GM21786 (cell line): ENCODE data around the gene PDGFB.

Experiments used
- ATAC-seq: cut with Tn5 transposase; IDR thresholded peaks from one replicate; pipeline ENCODE4 v1.9.1; 2021; ENCODE audit not compliant: unreplicated experiment

Gene PDGFB

DNA sequence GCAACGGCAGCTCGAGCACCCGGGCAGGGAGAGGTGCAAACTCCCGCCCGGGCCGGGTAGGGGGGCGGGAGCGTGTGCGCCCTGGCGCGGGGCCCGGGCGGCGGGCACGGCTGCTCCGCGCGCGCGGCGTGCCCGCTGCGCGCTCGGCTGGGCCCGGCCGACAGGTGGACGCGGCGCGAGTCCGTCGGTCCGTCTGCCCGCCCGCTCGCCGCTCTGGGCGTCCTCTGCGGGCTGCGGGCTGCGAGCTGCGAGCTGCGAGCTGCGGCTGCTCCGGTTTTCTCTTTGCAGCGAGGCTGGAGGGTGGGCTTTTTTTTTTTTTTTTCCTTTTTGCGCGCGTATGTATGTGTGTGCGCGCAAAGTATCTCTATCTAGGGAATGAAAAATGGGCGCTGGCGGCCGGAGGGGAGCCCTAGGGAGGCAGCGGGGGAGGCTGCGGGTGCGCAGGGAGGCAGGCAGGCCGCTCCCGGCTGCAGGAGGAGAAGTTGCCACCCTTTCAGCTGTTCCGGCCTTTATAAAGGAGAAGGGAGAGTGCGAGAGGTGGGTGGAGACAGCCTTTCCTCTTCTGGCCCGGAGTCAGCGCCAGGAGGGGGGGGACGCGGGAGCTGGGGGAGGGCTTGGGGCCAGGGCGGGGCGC is at the start of gene PDGFB:
TSS of gene PDGFB (minus strand) at position 487 of the 634 bp plus-strand sequence. CDS start 1,019 bp downstream, outside the sequence.
- no peak for ATAC-seq

DNA sequence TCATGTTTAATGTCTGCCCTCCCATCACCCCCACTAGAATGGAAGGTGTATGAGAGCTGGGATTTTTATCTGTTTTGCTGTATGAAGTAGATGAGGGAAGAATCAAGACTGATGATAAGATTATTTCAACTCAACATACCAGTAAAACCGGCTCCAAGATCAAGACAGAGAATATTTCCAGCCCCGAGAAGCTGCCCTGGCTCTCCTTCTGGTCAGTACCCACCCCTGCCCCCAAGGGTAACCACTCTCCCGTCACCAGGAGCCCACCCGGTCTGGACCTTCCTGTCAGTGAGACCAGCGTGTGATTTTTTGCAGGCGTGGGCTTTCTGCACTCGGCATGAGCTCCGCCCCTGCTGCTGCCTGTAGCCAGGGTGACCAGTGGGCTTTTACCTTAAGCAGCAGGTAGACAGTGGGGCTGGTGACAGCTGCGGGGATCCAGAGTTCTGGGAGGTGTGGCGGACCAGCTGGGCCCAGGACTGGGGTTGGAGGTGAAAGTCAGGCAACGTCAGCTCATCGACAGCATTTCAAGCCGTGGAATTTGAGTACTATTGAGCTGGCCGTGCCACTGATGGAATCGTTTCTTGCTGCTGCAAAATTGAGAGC is 49.1 kb upstream of the PDGFB start:
- ATAC-seq: no peak

DNA sequence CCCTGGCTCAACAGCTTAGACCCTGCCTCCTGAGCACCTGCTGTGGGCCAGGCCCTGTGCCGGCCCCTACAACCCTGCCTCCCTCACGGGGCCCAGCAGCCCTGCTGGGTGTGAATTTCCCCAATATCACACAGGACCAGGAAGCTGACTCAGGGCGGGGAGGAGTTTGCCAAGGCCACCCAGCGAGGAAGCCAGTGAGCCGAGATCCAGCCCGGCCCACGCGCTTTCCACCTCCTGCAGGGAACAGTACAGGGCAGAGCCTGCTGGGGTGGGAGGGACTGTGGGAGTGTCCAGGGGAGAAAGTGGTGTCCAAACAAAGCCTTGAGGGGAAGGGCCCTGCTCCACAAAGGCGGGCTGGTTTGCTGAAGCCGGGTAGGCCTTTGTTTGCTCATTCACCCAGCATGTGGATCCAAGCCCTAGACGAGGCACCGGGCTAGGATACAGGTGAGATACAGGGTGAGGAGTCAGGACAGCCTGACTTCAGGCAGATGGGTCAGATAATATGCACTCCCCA is 47.8 kb upstream of the PDGFB start:
- ATAC-seq: no peak

DNA sequence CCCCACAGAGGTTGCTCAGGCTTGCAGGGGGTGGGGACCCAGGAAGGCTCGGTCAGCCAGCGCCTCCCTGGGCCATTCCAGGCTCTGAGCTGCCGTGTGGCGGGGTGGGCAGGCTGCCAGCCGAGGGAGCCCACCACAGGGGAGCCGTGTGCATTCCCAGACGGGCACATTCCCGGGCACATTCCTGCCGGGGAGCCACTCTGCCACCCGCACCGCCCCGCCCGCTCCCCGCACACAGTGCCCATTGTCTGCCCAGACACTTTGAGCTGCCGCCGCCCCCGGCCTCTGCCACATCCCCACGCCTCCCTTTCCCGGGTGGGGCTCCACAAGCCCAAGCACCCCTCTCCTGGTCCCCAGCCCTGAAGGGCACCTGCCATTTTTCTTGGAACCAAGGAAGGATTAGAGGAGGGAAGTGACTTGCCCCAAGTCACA is 47.3 kb upstream of the PDGFB start:
- ATAC-seq: no peak

DNA sequence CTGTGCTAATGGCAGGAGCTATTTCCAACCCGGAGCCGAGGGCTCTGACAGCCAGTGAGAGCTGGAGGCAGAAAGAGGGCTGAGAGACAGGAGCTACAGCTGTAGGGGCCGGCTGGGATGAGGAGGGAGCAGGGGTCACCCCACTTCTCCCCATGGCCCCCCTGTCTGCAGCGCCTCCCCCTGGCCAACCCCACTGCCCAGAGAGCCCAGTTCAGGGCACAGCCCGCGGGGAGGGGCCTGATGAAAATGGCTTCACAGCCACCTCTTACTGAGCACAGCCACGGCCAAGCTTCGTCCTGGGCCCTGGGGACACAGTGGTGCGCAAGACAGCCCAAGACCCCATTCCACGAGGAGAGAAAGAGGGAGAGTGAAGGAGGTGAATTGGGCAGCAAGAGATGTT is 46.7 kb upstream of the PDGFB start:
- ATAC-seq: no peak

DNA sequence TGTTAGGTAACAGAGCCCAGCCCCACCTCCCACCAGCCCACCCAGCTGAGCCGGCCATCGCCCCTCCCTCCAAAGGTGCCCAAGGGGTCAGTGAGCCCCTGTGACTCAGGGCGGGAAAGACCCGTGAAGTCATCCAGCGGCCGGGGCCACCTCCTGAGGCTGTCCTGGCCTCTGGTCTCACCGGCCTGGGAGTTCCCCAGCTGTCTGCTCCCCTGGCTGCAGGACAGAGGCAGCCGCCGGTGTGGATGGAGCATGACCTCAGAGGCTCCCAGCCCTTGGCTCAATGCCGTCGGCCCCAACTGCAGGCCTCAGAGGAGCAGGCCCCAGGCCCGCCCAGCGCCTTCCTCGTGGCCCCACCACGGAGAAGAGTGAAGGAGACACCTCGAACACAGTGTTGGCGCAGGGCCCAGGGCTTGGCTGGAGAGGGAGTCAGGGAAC is 46.0 kb upstream of the PDGFB start:
- ATAC-seq: no peak

DNA sequence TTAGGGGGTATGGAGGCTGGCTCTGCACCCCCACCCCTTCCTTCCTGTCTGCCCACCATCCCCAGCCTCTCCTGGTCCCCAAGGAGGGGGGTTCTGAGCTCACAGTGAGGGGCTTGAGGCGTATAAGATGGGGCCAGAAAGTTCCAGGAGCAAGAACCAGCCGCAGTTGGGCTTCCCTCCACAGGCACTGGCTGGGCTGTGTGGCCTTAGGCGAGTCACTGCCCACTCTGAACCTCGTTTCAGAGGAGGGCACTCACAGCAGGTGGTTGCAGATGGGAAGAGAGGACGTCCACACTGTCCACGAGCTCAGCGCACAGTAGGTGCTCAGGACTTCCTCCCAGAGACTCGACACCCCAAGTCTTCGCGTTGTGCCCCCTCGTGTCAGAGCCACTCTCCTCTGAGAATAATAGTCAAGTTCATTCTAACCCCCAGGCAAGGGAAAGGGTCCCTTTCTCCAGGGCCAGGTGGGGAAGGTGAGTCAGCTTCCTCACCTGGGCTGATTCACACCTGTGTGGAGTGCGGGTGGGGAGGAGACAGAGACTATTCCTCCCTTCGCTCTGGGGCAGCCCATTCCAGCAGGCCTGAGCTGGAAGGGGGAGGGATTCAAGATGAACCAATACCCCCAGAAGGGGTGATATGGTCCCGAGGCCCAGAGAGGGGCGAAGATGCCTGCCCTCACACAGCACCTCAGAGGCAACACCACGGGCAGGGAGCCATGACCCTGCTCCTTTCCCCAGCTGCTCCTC is 45.4 kb upstream of the PDGFB start:
- ATAC-seq: no peak

DNA sequence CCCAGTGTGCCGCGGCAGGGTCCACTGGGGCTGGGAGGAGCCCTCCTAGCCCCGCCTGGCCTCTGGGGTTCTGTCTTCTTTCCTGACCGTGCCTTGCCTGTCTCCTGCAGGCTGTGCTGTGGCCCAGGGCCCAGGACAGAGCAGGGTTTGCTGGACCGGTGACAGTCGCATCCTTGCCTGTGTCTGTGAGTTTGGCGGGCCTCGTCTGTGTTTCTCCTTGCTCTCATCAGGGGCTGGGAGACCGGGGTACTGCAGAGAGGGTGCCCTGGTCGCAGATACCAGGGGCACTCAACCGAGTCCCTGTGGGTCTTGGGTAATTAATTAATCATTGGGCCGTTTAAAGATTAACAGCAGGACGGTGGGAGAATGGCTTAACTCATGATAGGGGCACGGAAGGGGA is 44.8 kb upstream of the PDGFB start:
- ATAC-seq: no peak

DNA sequence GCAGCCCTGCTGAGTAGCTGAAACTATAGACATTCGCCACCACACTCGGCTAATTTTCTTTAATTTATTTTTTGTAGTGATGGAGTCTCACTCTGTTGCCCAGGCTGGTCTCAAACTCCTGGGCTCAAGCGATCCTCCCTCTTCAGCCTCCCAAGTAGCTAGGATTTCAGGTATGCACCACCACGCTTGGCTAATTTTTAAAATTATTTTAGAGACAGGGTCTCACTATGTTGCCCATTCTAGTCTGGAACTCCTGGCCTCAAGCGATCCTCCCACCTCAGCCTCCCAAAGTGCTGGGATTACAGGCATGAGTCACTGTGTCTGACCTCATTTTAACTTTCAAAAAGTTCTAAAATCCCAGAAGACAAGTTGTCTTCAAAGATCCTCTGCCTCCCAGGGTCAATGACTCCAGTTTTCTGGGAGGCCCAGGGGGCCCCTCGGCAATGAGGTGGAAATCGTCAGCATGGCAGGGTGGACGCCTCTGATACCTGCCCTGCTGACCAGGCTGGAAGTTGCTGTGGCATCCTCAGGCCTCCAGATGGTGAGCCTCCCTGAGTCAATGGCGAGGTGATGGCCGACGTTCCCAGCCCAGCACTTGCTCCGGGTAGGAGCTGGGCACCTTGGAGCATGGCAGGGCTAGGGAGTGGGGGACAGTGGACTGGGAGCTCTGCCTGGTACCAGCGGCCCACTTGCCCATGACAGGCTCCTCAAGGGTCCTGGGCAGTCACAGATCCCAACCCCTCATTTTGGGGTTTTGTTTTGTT is 43.5 kb upstream of the PDGFB start:
- ATAC-seq: no peak

DNA sequence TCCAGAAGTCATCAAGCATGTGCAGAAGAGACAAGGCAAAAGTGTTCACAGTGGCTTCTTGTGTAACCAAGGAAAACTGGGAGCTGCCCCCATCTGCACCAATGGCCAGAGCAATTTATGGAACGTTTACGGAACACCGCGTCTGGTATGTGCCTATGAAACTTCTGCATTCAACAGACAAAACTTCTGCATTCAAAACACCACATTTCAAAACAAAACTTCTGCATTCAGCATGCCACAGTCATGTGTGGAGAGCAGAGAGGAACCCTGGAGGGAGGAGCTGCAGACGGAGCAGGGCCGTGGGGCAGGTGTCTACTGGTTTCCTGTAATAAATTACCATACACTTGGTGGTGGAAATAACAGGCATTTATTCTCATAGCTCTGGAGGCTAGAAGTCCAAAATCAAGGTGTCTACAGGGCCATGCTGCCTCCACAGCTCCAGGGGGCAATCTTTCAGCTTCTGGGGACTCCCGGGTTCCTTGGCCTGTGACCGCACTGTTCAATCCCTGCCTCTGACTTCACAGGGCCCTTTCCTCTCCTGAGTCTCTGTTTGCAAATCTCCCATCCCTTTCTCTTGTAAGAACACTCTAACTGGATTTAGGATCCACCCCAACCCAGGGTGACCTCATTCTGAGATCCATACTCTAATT is 42.4 kb upstream of the PDGFB start:
- ATAC-seq: no peak

DNA sequence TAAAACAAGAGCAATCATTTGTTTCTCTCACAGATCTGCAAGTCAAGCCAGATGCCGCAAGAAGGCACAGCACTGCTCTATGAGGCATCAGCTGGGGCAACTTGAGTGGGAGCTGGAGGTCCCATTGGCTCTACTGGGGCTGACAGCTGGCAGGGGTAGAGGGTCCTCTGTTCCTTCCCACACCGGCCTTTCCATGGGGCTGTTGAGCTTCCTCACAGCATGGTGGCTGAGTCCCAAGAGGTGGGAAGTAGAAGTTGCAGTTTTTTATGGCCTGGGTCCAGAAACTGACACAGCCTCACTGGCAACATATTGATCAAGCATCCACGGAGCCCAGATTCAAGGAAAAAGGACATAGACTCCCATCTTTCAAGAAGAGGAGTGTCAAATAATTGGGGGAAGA is 40.2 kb upstream of the PDGFB start:
- no peak for ATAC-seq

DNA sequence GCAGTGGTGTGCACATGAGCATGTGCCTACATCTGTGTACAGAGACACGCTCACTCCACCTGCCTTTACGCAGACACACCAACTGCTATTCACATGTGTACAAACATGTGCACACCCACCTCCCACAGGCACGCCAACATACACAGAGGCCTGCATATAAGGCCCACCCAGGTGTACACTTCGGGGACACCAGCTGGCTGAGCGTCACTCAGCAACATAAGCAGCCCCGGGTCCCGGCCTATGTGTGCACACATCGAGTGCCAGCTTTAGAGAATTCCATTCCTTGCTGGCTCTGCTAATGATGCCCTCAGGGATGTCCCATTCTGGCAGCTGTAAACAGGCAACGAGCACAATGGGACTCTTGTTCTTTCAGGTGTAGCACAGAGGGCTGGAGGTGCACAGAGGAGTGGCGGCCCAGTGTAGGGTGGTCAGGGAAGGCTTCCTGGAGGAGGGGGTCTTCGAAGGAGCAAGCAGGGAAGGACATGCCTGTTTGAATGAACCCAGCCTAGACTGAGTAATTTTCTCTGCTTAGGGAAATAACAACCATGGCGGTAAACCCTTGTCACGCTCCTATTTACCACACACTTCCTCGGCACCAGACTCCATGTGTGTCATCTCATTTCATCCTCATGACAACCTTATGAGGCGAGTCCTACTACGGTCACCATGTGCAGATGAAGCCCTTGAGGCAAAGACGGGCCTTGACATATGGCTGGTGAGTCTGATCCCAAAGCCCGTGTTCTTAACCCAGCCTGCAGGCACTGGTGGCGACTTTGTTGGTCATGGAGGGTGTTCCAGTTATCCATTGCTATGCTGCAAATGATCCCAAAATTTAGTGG is 39.6 kb upstream of the PDGFB start:
- ATAC-seq: no peak

DNA sequence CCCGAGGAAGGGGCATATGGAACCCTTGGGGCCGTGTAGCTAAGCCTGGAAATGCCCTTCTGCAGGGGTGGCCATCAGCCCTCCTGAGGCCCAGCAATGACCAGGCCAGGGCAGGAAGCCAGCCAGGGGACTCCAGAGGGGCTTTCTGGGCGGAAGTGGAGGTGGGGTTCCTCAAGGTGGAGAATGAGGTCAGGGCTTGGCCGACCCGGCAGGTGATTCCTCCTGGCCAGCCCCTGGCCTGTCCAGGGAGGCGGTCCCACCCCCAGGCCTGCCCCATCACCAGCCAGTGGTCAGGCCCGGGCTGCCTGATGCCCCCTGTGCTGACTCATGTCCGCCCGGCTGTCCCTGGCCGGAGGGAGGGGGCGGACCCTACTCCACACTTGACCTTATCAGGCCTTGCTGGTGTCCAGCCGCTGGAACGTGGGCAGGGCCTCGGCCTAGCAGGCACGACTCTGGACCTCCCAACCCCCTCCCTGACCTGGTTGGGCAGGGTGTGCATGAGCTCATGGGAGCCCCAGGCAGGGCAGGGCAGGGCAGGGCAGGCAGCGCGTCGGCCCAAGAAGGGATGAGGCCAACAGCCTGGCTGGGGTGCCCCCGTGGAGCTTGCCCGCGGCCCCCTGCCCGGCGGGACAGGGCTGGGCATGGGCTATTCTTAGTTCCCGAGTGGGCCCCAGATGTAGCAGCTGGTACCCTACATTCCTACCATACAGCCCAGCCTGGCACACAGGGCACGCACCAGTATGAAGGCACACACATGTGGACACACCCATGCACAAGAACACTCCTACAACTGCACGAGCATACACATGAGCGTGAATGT is 38.8 kb upstream of the PDGFB start:
- no peak for ATAC-seq

DNA sequence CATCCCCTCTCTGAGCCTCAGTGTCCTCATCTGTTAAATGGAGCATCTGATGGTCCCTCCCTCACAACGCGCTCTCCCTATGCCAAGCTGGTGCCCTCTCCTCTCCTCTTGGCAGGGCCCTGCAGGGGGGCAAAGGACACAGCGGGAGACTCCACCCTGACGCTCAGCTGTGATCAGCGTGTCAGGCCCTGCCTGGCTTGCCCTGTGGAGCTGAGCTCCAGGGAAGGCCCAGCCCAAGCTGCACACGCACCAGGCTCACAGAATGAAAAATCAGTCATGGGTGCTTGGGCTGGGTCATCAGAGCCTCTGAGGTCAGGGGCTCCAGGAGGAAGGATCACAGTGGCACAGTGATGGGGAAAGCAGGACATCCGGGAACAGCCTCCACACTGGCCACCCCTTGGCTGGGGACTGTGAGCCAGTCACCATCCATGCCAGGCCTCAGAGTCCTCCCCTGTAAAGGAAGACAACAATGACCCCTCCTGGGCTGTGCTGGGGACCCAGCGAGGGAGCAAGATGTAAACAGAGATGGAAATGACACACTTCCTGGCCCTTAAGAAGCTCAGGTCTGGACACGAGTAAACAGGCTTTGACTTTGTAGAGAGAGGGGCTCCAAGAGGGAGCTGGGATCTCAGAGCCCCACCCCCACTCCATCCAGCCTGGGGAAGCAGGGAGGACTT is 38.0 kb upstream of the PDGFB start:
- ATAC-seq: no peak

DNA sequence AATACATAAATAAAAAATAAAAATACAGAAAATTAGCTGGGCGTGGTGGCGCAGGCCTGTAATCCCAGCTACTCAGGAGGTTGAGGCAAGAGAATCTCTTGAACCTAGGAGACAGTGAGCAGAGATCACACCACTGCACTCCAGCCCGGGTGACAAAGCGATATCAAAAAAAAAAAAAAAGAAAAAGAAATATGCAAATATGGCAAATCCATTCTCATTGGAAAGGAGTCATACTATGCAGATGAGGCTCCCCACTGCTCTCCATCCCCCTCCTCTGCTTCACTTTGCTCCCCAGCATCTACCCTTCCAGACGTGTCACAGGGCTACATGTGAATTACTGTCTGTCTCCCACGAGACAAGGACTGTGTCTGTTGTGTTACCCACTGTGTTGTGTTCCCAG is 36.3 kb upstream of the PDGFB start:
- ATAC-seq: no peak

DNA sequence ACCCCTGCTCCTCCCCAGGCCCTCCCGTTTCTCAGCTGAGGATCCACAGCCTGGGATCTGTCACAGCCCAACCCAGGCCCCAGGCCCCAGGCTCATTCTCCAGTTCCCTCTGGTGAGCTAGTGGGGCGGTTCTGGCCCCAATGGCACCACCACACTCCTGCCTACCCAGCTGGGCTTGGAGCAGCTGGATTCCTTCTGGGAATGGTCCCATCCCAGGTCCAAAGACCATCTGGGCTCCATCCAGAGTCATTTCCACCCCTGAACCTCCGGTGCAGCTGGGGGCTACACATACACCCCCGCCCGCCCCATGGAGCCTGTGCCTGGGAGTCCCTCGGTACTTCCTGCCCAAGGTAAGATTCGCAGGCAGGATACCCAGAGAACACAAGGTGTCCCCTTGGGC is 35.5 kb upstream of the PDGFB start:
- no peak for ATAC-seq

DNA sequence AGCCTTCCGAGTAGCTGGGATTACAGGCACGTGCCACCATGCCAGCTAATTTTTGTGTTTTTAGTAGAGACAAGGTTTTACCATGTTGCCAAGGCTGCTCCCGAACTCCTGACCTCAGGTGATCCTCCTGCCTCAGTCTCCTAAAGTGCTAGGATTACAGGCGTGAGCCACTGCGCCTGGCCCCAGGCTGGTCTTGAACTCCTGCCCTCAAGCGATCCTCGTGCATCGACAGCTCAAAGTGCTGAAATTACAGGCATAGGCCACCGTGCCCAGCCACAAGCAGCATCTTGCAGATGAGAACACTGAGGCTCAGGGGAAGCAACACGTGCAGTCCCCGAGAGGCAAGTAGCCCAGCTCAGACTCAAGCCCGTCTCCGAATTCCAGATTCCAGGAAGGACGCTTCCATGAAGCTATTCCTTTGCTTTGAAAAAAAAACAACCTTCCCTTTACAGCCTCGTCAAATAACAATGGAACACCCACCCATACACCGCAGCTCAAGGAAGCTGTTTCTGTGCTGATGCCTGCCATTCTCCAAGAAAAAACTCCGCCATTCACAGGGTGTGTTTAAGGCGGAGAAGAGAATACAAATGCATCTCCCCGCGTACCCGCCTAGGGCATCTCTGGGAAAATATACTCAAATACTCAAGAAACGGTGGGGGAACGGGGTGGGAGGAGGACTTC is 34.5 kb upstream of the PDGFB start:
- no peak for ATAC-seq

DNA sequence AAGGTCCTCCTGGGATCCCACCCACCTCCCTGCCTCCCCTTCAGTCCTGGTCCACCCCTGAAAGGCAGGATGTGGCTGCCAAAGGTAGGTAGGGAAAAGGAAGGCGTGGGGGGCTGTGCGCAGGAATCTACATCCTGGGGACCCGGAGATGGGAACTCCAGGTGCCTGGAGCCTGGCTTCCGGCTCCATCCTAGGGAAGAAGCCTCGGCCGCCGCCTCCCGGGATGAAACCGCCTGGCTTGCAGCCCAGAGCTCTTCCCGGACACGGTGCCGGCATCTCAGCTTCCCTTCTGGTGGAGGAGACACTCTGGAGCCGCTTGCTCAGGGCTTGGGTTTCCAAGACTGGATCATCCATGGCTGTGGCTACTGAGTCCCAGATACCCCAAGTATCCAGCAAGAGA is 33.3 kb upstream of the PDGFB start:
- ATAC-seq: no peak
